Measurements from ENCODE around the gene NDUFB4. TPM values are rescaled to one million over a fixed set of nuclear protein-coding genes. Genes with fewer than 3 reads are reported as not detected.

NDUFB4 gene
- polyA plus RNA-seq, 1 donor (not counting 4 experiments of a cell fraction or from before 2014, with no cell fraction given), result 143 TPM

DNA sequence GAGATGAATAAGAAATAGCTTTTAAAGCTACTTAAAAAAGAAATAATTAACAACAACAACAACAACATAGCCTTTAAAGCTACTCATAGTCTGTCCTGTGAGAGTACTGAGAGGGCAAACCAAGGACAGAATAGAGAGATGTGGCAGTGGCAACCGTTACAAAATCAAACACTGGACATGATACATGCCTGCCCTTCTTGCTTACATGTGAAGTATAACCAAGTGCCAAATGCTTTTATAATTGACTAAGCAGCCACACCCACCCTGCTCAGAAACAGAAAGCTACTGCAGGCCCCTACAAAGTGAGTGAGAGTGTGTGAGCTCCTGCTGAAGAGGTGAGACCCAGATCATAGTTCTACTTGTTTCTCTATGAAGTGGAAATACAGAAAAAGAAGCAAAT lies 38.4 kb downstream of the NDUFB4 start:
- dilution Hi-C loops (cut with MboI; ENCODE audit: extremely low pct_ligation_motif_present, low sequenced_read_pairs), result no loop called here
- DNase-seq (ENCODE audit: low read depth, low spot score), result no peak
- no peak overlapping the region for H3K4me3 ChIP-seq (ENCODE audit: control insufficient read depth in 2 of 3, extremely low read depth in 1 of 3, insufficient read depth in 2 of 3, low read depth in 1 of 3, low read length in 3 of 3)
- H3K4me2 ChIP-seq (ENCODE audit: control insufficient read depth, extremely low read depth, insufficient read depth, low read depth, low read length), result no peak overlapping the region
- FAIRE-seq, result no peak
- no peaks in the 10 kb centered on the region for H3K9me3 ChIP-seq (ENCODE audit: control insufficient read depth, low read depth, low read length)
- no peaks in the 10 kb centered on the region for H4K20me1 ChIP-seq (ENCODE audit: control insufficient read depth, extremely low read depth, insufficient read depth, low read length)
- H3K27me3 ChIP-seq (ENCODE audit: control insufficient read depth, extremely low read depth, insufficient read depth, low read length), result no peaks in the 10 kb centered on the region
- H3K79me2 ChIP-seq (ENCODE audit: control insufficient read depth, insufficient read depth, low read length), result no peaks in the 10 kb centered on the region
- H3K9me1 ChIP-seq (ENCODE audit: control insufficient read depth, extremely low read depth, insufficient read depth, low read length), result no peaks in the 10 kb centered on the region
- H3K9ac ChIP-seq (ENCODE audit: control insufficient read depth, extremely low read depth, insufficient read depth, low read length), result no peak overlapping the region
- no peaks in the 10 kb centered on the region for H3K36me3 ChIP-seq (ENCODE audit: control insufficient read depth in 2 of 2, extremely low read depth in 1 of 2, insufficient read depth in 2 of 2, low read length in 2 of 2)
- H3K4me1 ChIP-seq (ENCODE audit: control insufficient read depth, extremely low read depth, insufficient read depth, low read length), result no peaks in the 10 kb centered on the region
- TF ChIP-seq, protein P1, sequence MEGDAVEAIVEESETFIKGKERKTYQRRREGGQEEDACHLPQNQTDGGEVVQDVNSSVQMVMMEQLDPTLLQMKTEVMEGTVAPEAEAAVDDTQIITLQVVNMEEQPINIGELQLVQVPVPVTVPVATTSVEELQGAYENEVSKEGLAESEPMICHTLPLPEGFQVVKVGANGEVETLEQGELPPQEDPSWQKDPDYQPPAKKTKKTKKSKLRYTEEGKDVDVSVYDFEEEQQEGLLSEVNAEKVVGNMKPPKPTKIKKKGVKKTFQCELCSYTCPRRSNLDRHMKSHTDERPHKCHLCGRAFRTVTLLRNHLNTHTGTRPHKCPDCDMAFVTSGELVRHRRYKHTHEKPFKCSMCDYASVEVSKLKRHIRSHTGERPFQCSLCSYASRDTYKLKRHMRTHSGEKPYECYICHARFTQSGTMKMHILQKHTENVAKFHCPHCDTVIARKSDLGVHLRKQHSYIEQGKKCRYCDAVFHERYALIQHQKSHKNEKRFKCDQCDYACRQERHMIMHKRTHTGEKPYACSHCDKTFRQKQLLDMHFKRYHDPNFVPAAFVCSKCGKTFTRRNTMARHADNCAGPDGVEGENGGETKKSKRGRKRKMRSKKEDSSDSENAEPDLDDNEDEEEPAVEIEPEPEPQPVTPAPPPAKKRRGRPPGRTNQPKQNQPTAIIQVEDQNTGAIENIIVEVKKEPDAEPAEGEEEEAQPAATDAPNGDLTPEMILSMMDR (optimal IDR thresholded peaks at IDR 0.05 in 1 of 3, IDR thresholded peaks at IDR 0.05 in 1 of 3, conservative IDR thresholded peaks at IDR 0.05 in 1 of 3; ENCODE audit: extremely low read depth in 1 of 3, insufficient read depth in 2 of 3, low read length in 3 of 3), result no peak
- TF ChIP-seq EZH2 (IDR thresholded peaks at IDR 0.05; ENCODE audit: low read length), result no peak
- no peak overlapping the region for H2AFZ ChIP-seq (ENCODE audit: control insufficient read depth, low read length)
- H3K27ac ChIP-seq (ENCODE audit: control insufficient read depth, insufficient read depth, low read length), result no peak overlapping the region

GRCh38 chr3:120636795-120637401 lies 40.8 kb downstream of the NDUFB4 start:
- Histone ChIP-seq H3K4me3 (ENCODE audit: control insufficient read depth in 2 of 3, extremely low read depth in 1 of 3, insufficient read depth in 2 of 3, low read depth in 1 of 3, low read length in 3 of 3) (no peak overlapping the region), H3K9me1 (ENCODE audit: control insufficient read depth, extremely low read depth, insufficient read depth, low read length) (no peaks in the 10 kb centered on the region), H3K27me3 (ENCODE audit: control insufficient read depth, extremely low read depth, insufficient read depth, low read length) (no peaks in the 10 kb centered on the region), H3K9ac (ENCODE audit: control insufficient read depth, extremely low read depth, insufficient read depth, low read length) (no peak overlapping the region), H3K4me1 (ENCODE audit: control insufficient read depth, extremely low read depth, insufficient read depth, low read length) (no peaks in the 10 kb centered on the region), H3K9me3 (ENCODE audit: control insufficient read depth, low read depth, low read length) (no peaks in the 10 kb centered on the region), H4K20me1 (ENCODE audit: control insufficient read depth, extremely low read depth, insufficient read depth, low read length) (no peaks in the 10 kb centered on the region), H3K79me2 (ENCODE audit: control insufficient read depth, insufficient read depth, low read length) (no peaks in the 10 kb centered on the region), H2AFZ (ENCODE audit: control insufficient read depth, low read length) (no peak overlapping the region), H3K4me2 (ENCODE audit: control insufficient read depth, extremely low read depth, insufficient read depth, low read depth, low read length) (no peak overlapping the region), H3K27ac (ENCODE audit: control insufficient read depth, insufficient read depth, low read length) (no peak overlapping the region), H3K36me3 (ENCODE audit: control insufficient read depth in 2 of 2, extremely low read depth in 1 of 2, insufficient read depth in 2 of 2, low read length in 2 of 2) (no peaks in the 10 kb centered on the region)
- TF ChIP-seq, protein P1 (optimal IDR thresholded peaks at IDR 0.05 in 1 of 3, IDR thresholded peaks at IDR 0.05 in 1 of 3, conservative IDR thresholded peaks at IDR 0.05 in 1 of 3; ENCODE audit: extremely low read depth in 1 of 3, insufficient read depth in 2 of 3, low read length in 3 of 3), result no peak
- no peak for TF ChIP-seq EZH2 (IDR thresholded peaks at IDR 0.05; ENCODE audit: low read length)
- FAIRE-seq (no peak), DNase-seq (ENCODE audit: low read depth, low spot score) (no peak)
- dilution Hi-C loops (cut with MboI; ENCODE audit: extremely low pct_ligation_motif_present, low sequenced_read_pairs), result no loop called here
